Esophagus muscularis mucosa (tissue), 4 donors: ENCODE data around the gene CCDC74B.

Experiments used
- CTCF ChIP-seq, 3 experiments: fragments of 200-600 bp in 2 of 3; fragments of 450-650 bp in 1 of 3; sonication (generic) in 2 of 3; IDR thresholded peaks; one replicate each; pipeline ENCODE4 v1.5.1; 2017 to 2019; ENCODE audit warnings: antibody characterized with exemption in 3 of 3, mild to moderate bottlenecking in 2 of 3, moderate library complexity in 1 of 3
- EP300 ChIP-seq: sonication (generic); formaldehyde crosslinking; IDR thresholded peaks from one replicate; pipeline ENCODE4 v1.6.1; 2017; ENCODE audit warnings: antibody characterized with exemption
- POLR2A ChIP-seq: fragments of 450-650 bp; IDR thresholded peaks from one replicate; pipeline ENCODE4 v1.6.1; 2017; ENCODE audit warnings: antibody characterized with exemption, moderate library complexity, mild to moderate bottlenecking, low read depth
- POLR2AphosphoS5 ChIP-seq, 2 donors: sonication (generic); formaldehyde crosslinking; IDR thresholded peaks; one replicate each; pipeline ENCODE4 v1.6.1; 2017; ENCODE audit warnings: antibody characterized with exemption in 2 of 2

DNA sequence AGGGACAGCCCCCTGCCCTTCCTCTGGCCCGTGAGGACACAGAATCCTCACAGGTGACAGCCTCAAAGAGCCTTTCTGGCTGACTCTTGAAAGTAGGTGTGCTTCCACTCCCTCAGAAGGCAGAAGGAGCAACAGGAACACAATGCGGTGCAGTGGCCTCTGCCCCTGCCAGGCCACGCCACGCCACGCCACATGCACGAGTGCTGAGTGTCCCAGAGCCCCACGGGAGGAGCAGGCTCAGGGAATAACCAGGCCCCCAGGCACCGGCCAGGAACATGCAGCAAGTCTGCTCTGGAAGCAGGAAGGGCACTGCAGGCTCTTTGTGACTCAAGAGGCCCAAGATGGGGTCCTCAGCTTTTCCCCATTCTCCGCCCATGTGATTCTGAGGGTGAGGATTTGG, 18.1 kb upstream of the CCDC74B start:
- TF ChIP-seq CTCF (IDR thresholded peaks at IDR 0.05) (no peak), POLR2AphosphoS5 (IDR thresholded peaks at IDR 0.05) (no peak), POLR2A (no peak), EP300 (no peak)
